Heart right ventricle (tissue), 16 donors: ENCODE data around the gene NRIP1. TPM values are rescaled to one million over a fixed set of nuclear protein-coding genes. Genes with fewer than 3 reads are reported as not detected.

Experiments used
- ATAC-seq, 8 donors: fragments of 200-7000 bp; cut with Tn5 transposase; one replicate each; pipeline ENCODE4 v1.9.1; 2020; ENCODE audit warnings: mild to moderate bottlenecking in 8 of 8, moderate library complexity in 8 of 8, moderate number of reproducible peaks in 1 of 8
- DNase-seq, 2 donors: peaks; one replicate each; pipeline ENCODE4 v3.0.0-alpha.2; 2020
- H3K27ac ChIP-seq, 10 donors: fragments of 200-600 bp; sonication (generic) in 2 of 10; one replicate each; pipeline versions ENCODE4 v1.5.0 to v1.8.0; 2020 to 2022; ENCODE audit warnings: mild to moderate bottlenecking in 3 of 10
- H3K27me3 ChIP-seq, 7 donors: fragments of 200-600 bp; one replicate each; pipeline ENCODE4 v1.8.0; 2021 to 2022; ENCODE audit warnings: mild to moderate bottlenecking in 2 of 7
- H3K36me3 ChIP-seq, 9 donors: fragments of 200-600 bp; sonication (generic) in 1 of 9; one replicate each; pipeline versions ENCODE4 v1.5.0 to v1.8.0; 2020 to 2022; ENCODE audit warnings: mild to moderate bottlenecking in 2 of 9
- H3K4me1 ChIP-seq, 9 donors: fragments of 200-600 bp; sonication (generic) in 1 of 9; one replicate each; pipeline versions ENCODE4 v1.5.0 to v1.8.0; 2020 to 2022; ENCODE audit warnings: mild to moderate bottlenecking in 4 of 9
- H3K4me3 ChIP-seq, 10 donors: fragments of 200-600 bp; sonication (generic) in 2 of 10; one replicate each; pipeline versions ENCODE4 v1.5.0 to v1.8.0; 2020 to 2022; ENCODE audit warnings: mild to moderate bottlenecking in 7 of 10, moderate library complexity in 2 of 10
- H3K9me3 ChIP-seq, 11 donors: fragments of 200-600 bp in 10 of 11; sonication (generic) in 2 of 11; one replicate each; pipeline versions ENCODE4 v1.5.0 to v1.8.0; 2013 to 2022; ENCODE audit warnings: mild to moderate bottlenecking in 2 of 11, control low read depth in 1 of 11, moderate library complexity in 1 of 11
- CTCF ChIP-seq, 9 donors: fragments of 200-600 bp; sonication (generic) in 2 of 9; IDR thresholded peaks; one replicate each; pipeline versions ENCODE4 v1.5.0 to v1.8.0; 2021 to 2022; ENCODE audit warnings: antibody characterized with exemption in 9 of 9, mild to moderate bottlenecking in 5 of 9, moderate library complexity in 1 of 9
- WGBS, 2 donors: extraction: QIAGEN DNeasy Blood & Tissue Kit; methylation state at CpG; one replicate each; pipeline ENCODE4 v1.1.7; 2013; ENCODE audit warnings: inconsistent platforms in 1 of 2; 5-methylcytosine and 5-hydroxymethylcytosine counted together
- intact Hi-C, 10 donors: fragments of 100-400 bp; cut with DNase I; formaldehyde crosslinking; loops; one replicate each; pipeline versions ENCODE4 v1.11.1 to v1.14.2; 2022
- polyA plus RNA-seq, 2 donors: library from polyadenylated mRNA; stranded (reverse); fragments of 200-250 nt; gene quantifications; one replicate each; pipeline ENCODE4 v1.2.3, GENCODE V29; 2013
- total RNA-seq, 10 donors: library from RNA; stranded (reverse); fragmentation: NEBNext Ultra II Directional in 3 of 10; extraction: Animal tissue kit (Norgen Biotek cat#: 25700) in 3 of 10; gene quantifications; one replicate each; pipeline versions ENCODE4 v1.2.1 to v1.2.4, GENCODE V29; 2021 to 2023
- donor health status: Arrhythmogenic right ventricular cardiomyopathy.
- donor health status: ischemic (EF 13 %, LVEDD 7.1; RV severe dilation, severe dysfunction).
- donor health status: healthy with polysubstance abuse.
- donor health status: DM: no; HTN: yes; CAD: no.
- donor health status: DM: no; HTN: no; CAD: no.
- donor health status: ischemic (EF 25% LVEDD 6.9; RV normal size, moderate dysfunction).
- donor health status: ischemic (EF 25% LVEDD 5.7; RV mildly dilated, moderate dysfunction).
- donor health status: healthy.
- donor health status: DM: yes; HTN: yes; CAD: no.
- donor health status: Ischemic cardiomyopathy.
- donor health status: ischemic (EF 35%, LVEDD 5.7; RV mildly dilated, moderate dysfunction).
- donor health status: nonischemic (EF 11% LVEDD 7.7; RV severe dilation, severe dysfunction).
- donor health status: DM: yes; HTN: yes; CAD: no.
- donor health status: PGD.
- donor health status: ischemic (EF 29% LVEDD 5.4; RV normal size, mild dysfunction).
- donor health status: nonischemic (EF 23%, LVEDD 6.1; RV moderate dilation, normal function).

NRIP1 gene
- total and polyA plus RNA-seq, 12 donors: 3.2 to 40.3 (median 17.4) TPM

- Histone ChIP-seq H3K4me3 (no peak overlapping the region), H3K36me3 (no peaks in the 10 kb centered on the region), H3K9me3 (no peaks in the 10 kb centered on the region), H3K4me1 (peaks cover 0 to 2% (median 0%) of the 10 kb centered on the region in 9 donors), H3K27ac (no peak overlapping the region), H3K27me3 (no peaks in the 10 kb centered on the region)
- TF ChIP-seq CTCF (IDR thresholded peaks at IDR 0.05): no peak
- 59 to 68% methylated on average over 4 of the region's 4 CpGs for WGBS, 2 donors
- no peak for ATAC-seq
- intact Hi-C loops: no loop called here
- no peak for DNase-seq
These were observed 12.8 kb upstream of the NRIP1 start for GRCh38 chr21:15077529-15078145.

GRCh38 chr21:15076730-15077129 lies 11.9 kb upstream of the NRIP1 start:
- no peaks in the 10 kb centered on the region for H3K36me3 ChIP-seq
- H3K4me1 ChIP-seq: no peaks in the 10 kb centered on the region
- H3K27me3 ChIP-seq: no peaks in the 10 kb centered on the region
- WGBS, 2 donors: 85 to 87% methylated on average over 2 of the region's 2 CpGs
- H3K9me3 ChIP-seq: no peaks in the 10 kb centered on the region
- H3K4me3 ChIP-seq: no peak overlapping the region
- DNase-seq (no peak), ATAC-seq (no peak)
- no peak overlapping the region for H3K27ac ChIP-seq
- intact Hi-C loops: no loop called here
- TF ChIP-seq CTCF (IDR thresholded peaks at IDR 0.05): no peak

GRCh38 chr21:15071009-15071408 lies 6.2 kb upstream of the NRIP1 start:
- DNase-seq (no peak), ATAC-seq (no peak)
- Histone ChIP-seq H3K27me3 (no peaks in the 10 kb centered on the region), H3K36me3 (no peaks in the 10 kb centered on the region), H3K4me3 (no peak overlapping the region), H3K4me1 (peaks cover 0 to 10% (median 0%) of the 10 kb centered on the region in 9 donors), H3K27ac (no peak overlapping the region), H3K9me3 (no peaks in the 10 kb centered on the region)
- intact Hi-C loops: no loop called here
- 85 to 86% methylated on average over 6 of the region's 6 CpGs for WGBS, 2 donors
- TF ChIP-seq CTCF (IDR thresholded peaks at IDR 0.05): no peak

- WGBS, 2 donors: 2 to 4% methylated on average over 8 of the region's 8 CpGs
- peak overlapping the region; percentile 89 to 99 (median 97) for H3K27ac ChIP-seq
- intact Hi-C loops: loop anchor here in 7 of 10 donors (5.0 to 10.0 kb wide), 7 partner anchors 159 to 681 kb away; partner anchors contain the start of gene HSPA13 (in 1 of the 7)
- no peaks in the 10 kb centered on the region for H3K36me3 ChIP-seq
- no peak for TF ChIP-seq CTCF (IDR thresholded peaks at IDR 0.05)
- H3K9me3 ChIP-seq: no peaks in the 10 kb centered on the region
- ATAC-seq: no peak
- no peaks in the 10 kb centered on the region for H3K27me3 ChIP-seq
- H3K4me3 ChIP-seq: peak overlapping the region; percentile 83 to 96 (median 90)
- H3K4me1 ChIP-seq: peaks cover 0 to 33% (median 24%) of the 10 kb centered on the region in 9 donors
- no peak for DNase-seq
These were observed 1.3 kb upstream of the NRIP1 start for GRCh38 chr21:15066123-15066575.
